Upper lobe of right lung (tissue), 1 donor: Measurements from ENCODE around the gene RAB4B. TPM values are rescaled to one million over a fixed set of nuclear protein-coding genes. Genes with fewer than 3 reads are reported as not detected.
A peak's percentile ranks its signal among the peaks of the same experiment; 100 is the strongest.
"Not testable (repeated sequence)": the region's sequence is repeated elsewhere in the genome, so short reads cannot be mapped to it uniquely, and the experiment has no call there.

Source experiments
- ATAC-seq: fragments of 200-7000 bp; cut with Tn5 transposase; one replicate; pipeline ENCODE4 v1.9.1; 2020; ENCODE audit warnings: mild to moderate bottlenecking, moderate library complexity
- DNase-seq: peaks from one replicate; pipeline ENCODE4 v3.0.0-alpha.2; 2020
- H3K27ac ChIP-seq: fragments of 200-600 bp; one replicate; pipeline ENCODE4 v1.8.0; 2022
- H3K27me3 ChIP-seq: fragments of 200-600 bp; one replicate; pipeline ENCODE4 v1.8.0; 2022; ENCODE audit warnings: mild to moderate bottlenecking
- H3K36me3 ChIP-seq: fragments of 200-600 bp; one replicate; pipeline ENCODE4 v1.8.0; 2022
- H3K4me1 ChIP-seq: fragments of 200-600 bp; one replicate; pipeline ENCODE4 v1.8.0; 2022
- H3K4me3 ChIP-seq: fragments of 200-600 bp; one replicate; pipeline ENCODE4 v1.8.0; 2022; ENCODE audit warnings: mild to moderate bottlenecking
- H3K9me3 ChIP-seq: fragments of 200-600 bp; one replicate; pipeline ENCODE4 v1.8.0; 2022
- CTCF ChIP-seq: fragments of 200-600 bp; IDR thresholded peaks from one replicate; pipeline ENCODE4 v1.8.0; 2022; ENCODE audit warnings: antibody characterized with exemption
- intact Hi-C: fragments of 100-400 bp; cut with DNase I; formaldehyde crosslinking; loops from one replicate; pipeline ENCODE4 v1.11.0; 2022
- total RNA-seq: library from RNA; stranded (reverse); fragmentation: NEBNext Ultra II Directional; extraction: Animal tissue kit (Norgen Biotek cat#: 25700); gene quantifications from one replicate; pipeline ENCODE4 v1.2.1, GENCODE V29; 2021
- donor health status: DM: no; HTN: yes; CAD: no; lungs with severe emphysema.

Gene RAB4B
- total RNA-seq, 1 donor from 2014 or later, result 45.4 TPM

- TF ChIP-seq CTCF, result no peak
Observed at GRCh38 chr19:40836754-40837429, 58.8 kb downstream of the RAB4B start.

GRCh38 chr19:40838477-40838876 is 60.4 kb downstream of the RAB4B start:
- H3K27me3 ChIP-seq, H3K27ac ChIP-seq, H3K4me3 ChIP-seq, H3K36me3 ChIP-seq, intact Hi-C loops, H3K4me1 ChIP-seq, H3K9me3 ChIP-seq, ATAC-seq, DNase-seq: not testable (repeated sequence)

More at GRCh38 chr19:40836754-40837429, 58.8 kb downstream of the RAB4B start:
- H3K4me1 ChIP-seq, result no peaks in the 10 kb centered on the region
- DNase-seq (no peak), ATAC-seq (no peak)
- no peaks in the 10 kb centered on the region for H3K36me3 ChIP-seq
- H3K4me3 ChIP-seq, result no peak overlapping the region
- H3K27me3 ChIP-seq, result no peaks in the 10 kb centered on the region
- H3K9me3 ChIP-seq, result no peaks in the 10 kb centered on the region
- no peak overlapping the region for H3K27ac ChIP-seq
- intact Hi-C loops, result no loop called here

- H3K27me3 ChIP-seq, intact Hi-C loops, ATAC-seq, H3K36me3 ChIP-seq, H3K9me3 ChIP-seq, H3K4me3 ChIP-seq, H3K4me1 ChIP-seq, H3K27ac ChIP-seq, DNase-seq: not testable (repeated sequence)
Observed at GRCh38 chr19:40842012-40842411, 64.0 kb downstream of the RAB4B start.

GRCh38 chr19:40842997-40843652 is 65.1 kb downstream of the RAB4B start:
- H3K9me3 ChIP-seq, H3K27ac ChIP-seq, H3K4me1 ChIP-seq, H3K27me3 ChIP-seq, H3K36me3 ChIP-seq, intact Hi-C loops, DNase-seq: not testable (repeated sequence)
- ATAC-seq, result peak; percentile 49
- peak overlapping the region; percentile 26 for H3K4me3 ChIP-seq

GRCh38 chr19:40843653-40844052 is 65.6 kb downstream of the RAB4B start:
- H3K36me3 ChIP-seq, intact Hi-C loops, H3K4me1 ChIP-seq, H3K27ac ChIP-seq, H3K9me3 ChIP-seq, H3K27me3 ChIP-seq: not testable (repeated sequence)
- ATAC-seq (peak; percentile 89), DNase-seq (peak; percentile 85)
- H3K4me3 ChIP-seq, result peak overlapping the region; percentile 26

Other genes starting within 250 kb of the RAB4B start
- gene SHKBP1, start 201.4 kb upstream of the RAB4B start, total RNA-seq, result 68.1 TPM
- gene LTBP4, start 176.9 kb upstream of the RAB4B start, total RNA-seq, result 430 TPM
- 19.5 TPM for gene NUMBL, start 87.6 kb upstream of the RAB4B start, total RNA-seq
- 43.6 TPM for gene COQ8B, start 61.4 kb upstream of the RAB4B start, total RNA-seq
- gene ITPKC, start 61.1 kb upstream of the RAB4B start, total RNA-seq, result 51.6 TPM
- gene ACTMAP, start 27.8 kb upstream of the RAB4B start, total RNA-seq, result 18.5 TPM
- 51.7 TPM for gene SNRPA, start 27.0 kb upstream of the RAB4B start, total RNA-seq
- not detected for gene MIA, start 2.7 kb upstream of the RAB4B start, total RNA-seq
- 173 TPM for gene EGLN2, start 20.9 kb downstream of the RAB4B start, total RNA-seq
- gene CYP2A6, start 72.2 kb downstream of the RAB4B start, total RNA-seq, result not detected
- 1.7 TPM for gene CYP2A7, start 104.0 kb downstream of the RAB4B start, total RNA-seq
- gene CYP2B6, start 213.0 kb downstream of the RAB4B start, total RNA-seq, result 1.9 TPM